Fibroblast of skin of left quadriceps (primary cell): Measurements from ENCODE around the gene SUN5.

Experiments used
- DNase-seq, 2 experiments: peaks; one replicate each; pipeline ENCODE4 v3.0.0-alpha.2; 2013; ENCODE audit warnings: low read depth in 2 of 2

Gene SUN5

DNA sequence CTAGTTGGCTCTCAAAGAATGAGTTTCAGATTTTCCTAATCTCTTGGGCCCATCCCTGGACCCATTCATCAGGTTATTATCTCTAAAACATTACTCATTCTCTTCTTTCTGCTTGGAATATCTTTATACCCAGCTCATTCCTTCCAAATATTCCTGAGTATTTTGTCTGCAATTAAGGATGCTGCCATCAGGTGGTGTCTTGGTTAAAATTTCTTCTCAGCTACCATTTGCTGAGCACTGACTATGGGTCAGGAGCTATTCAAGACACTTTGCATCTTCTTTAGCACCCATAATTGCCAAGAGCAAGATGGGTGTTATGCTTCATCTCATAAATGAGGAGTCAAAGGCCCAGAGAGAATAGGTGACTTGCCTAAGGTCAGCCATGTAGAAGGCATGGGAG is 8.4 kb downstream of the SUN5 start:
- no peak for DNase-seq

DNA sequence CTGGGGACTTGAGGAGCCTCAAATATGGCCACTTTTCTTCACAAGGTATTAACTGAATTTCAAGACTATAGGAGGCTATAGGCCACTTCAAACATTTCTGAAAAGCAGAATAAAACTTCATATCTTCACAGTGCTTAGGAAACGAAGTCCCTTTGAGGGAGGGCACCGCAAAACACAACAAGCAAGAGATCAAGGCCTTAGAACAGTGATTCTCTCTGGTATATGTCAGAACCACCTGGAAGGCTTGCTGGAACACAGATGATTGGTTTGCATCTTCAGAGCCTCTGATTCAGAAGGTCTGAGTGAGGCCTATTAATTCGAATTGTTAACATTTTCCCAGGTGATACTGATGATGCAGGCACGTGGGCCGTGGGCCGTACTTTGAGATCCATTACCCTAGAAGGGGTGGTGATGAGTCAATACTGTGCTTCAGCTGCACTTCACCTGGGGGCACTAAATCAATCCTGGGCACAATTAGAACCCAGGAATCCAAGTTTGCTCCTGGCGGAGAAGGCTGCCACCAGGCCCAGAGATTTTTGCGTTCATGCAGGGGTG is 10.7 kb downstream of the SUN5 start:
- no peak for DNase-seq

DNA sequence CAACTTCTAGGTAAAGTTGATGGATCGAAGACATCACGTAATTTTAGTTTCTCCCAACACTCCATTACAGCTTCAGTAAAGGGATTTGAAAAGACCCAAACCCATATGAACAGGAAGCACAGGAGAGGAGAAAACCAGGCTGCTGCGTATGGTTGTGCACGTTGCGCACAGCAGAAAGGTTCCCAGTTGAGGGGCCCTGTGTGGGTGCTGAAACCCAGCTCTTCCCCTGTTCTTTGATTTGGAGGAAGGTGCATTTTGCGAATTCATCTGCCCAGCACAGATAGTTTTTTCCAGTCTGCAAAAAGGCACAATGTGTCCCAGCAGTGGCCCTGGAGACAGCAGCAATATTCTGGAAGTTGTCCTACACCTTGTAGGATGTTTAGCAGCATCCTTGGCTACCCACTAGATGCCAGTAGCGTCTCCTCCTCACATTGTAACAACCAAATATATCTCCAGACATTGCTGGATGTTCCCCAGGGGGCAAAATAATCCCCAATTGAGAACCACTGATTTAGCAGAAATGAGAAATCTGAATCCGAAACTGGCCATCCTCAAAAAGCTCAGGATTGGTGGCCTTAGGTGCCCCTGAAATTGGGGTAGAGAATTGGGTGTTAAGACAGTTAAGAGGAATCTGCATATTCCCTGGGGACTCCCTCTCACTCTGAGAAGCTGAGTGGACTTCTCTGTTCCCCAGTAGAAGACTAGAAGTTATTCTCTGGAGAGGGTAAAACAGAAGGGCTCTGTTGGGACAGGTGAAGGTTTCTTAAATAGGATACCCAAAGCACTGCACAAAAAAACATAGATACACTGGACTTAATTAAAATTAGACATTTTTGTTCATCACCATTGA is 12.2 kb downstream of the SUN5 start:
- DNase-seq = no peak

DNA sequence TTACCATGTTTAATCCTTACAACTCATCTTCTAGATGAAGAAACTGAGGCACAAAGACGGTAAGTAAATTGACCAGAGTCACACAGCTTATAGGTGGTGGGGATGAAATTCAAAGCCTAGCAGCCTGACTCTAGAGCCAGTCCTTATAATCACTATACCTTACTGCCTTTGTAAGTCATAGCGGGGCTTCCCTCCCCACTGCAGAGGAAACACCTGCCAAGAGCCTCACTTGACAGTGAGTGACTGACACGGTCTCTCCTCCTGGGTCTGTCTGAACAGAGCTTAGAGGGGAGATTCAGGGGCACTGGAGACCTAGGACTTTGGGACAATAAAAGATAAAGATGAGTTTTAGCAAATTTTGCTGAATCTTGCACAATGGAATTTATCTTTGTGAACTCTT is 12.8 kb downstream of the SUN5 start:
- DNase-seq = no peak

DNA sequence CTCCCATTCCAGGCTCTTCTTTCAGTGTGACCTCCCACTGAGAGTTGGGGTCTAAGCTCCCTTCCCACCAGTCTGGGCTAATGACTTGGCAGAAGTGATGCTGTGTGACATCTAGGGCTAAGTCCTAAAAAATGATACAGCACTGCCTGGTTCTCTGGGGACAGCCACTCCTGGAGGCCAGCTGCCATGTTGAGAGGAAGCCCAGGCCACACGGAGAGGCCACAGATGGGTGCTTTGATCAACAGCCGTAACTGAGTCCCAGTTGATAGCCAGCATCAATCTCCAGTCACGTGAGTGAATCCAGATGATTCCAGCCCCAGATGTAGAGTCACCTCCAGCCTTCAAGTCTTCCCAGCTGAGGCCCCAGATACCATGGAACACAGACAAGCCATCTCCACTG is 13.8 kb downstream of the SUN5 start:
- DNase-seq = no peak

DNA sequence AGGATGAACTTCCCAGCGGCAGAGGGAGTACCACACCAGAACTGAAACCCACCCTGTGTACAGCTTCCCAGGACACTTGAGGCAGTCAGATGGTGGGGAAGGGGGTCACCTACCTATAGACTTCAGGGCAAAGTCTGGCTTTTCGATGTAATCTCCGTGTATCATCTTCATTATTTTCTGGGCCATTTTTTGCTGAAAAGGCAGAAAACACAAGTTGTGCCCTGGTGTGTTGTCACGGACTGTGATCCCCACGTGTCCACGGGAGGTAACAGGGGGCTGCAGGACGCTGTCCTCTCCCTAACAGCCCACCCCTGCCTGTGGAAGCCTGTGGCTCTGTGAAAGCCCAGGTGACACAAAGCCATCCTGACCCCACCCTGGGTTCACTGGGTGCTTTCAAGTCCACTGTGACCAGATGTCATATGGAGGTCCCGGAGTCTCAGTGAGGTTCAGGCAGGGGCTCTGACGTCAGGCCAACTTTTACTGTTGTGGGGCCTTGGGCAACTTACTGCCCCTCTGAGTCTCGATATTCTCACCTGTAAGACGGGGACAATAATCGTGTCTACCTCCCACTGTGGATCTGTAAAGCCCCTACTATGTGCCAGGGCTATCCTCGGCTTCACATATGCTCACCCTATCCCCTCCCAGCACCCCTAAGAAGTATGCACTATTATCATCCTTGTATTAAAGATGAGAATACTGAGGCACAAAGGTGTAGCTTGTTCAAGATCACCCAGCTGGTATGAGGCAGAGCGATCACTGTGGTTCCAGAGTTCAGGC is 14.5 kb downstream of the SUN5 start:
- DNase-seq = no peak

DNA sequence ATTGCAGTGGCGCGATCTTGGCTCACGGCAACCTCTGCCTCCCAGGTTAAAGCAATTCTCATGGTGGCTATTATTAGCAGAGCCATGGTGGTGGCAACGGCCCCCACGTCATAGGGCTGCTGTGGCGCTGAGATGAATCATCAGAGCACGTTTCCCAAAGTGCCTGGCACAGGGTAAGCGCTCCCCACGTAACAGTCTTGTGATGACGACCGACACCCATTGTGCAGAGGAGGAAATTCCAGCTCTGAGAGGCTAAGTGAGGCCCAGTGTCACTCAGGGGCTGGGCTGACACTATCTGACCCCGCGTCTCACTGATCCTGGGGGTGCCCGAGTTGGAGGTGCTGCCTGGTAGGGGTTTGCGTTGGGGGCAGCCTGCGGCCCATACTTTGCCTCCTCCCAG is 16.2 kb downstream of the SUN5 start:
- no peak for DNase-seq

DNA sequence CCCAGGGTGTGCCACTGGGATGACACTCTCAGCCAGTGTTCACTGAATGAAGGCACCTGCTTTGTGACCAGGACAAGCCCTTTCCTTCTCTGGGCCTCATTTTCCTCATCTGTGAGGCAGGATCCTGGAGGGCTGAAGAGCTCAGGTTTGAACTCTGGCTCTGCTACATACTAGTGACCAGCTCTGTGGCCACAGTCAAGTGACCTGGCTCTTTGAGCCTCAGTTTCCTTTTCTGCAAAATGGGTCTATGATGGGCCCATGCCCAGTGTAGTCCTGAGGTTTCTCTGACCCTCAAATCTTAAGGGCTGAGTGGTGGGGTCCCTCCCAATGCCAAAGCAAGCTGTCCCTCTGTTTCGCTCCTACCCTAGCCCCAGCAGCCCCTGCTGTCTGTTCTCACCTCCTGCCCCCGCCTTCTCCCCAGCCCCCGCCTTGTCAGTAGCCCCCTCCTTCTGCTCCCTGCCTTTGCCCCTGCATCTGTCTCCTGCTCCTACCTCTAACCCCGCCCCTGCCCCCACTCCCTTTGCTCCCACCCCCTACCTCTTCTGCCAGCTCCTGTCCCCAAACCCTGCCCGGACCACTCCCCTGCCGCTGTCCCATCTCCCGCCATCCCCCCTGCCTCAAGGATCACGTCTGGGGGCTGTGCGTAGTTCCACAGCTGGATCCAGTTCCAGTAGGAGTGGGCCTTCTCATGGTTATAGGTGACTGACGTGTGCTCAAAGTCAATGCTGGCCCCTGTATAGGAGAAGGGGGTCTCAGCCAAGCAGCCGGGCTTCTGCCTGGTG is 17.0 kb downstream of the SUN5 start:
- no peak for DNase-seq

DNA sequence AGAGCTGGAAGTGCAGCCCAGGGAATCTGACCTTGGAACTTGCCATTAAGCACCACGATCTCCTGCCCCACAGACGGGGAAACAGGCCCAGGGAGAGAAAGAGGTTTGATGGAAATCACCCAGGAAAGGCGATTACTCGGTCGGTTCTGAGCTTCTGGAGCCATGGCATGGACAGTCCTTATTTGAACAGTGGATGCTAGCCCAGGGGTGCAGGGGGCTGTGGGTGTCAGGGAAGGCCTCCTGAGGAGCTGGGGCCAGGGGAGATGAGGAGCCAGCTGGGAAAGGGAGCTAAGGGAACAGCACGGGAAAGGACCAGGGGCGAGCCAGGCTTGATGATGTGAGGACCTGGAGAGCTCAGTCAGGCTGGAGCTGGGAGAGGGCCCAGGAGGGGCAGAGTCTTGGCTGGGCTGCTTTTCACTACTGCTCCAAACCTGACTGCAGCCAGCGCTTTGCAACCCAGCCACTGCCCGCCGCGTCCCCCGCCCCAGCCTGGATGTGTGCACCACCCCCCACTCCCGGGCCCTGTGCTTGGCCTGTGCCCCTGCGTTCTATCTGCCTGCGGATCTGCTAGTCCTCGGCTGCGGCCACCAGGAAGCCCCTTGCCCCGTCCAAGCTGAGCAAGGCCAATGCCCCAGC is 17.8 kb downstream of the SUN5 start:
- no peak for DNase-seq

DNA sequence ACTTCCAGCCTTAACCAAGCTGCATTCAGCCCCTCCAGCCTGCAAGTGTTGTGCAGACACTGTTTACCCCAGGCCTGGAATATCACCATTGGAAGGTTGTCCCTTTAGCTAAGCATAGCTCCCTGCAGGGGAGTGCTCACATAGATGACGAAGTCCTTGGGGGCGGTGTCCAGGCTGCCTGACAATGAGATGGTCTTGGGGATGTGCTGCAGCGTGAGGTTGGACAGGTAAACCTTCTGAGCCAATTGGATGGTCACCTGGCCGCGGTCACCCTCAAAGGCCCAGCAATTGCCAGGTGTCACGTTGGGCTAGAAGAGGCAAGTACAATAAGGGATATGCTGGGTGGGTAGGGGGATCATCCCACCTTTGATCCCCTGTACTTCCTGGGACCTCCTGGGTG is 18.6 kb downstream of the SUN5 start:
- no peak for DNase-seq

DNA sequence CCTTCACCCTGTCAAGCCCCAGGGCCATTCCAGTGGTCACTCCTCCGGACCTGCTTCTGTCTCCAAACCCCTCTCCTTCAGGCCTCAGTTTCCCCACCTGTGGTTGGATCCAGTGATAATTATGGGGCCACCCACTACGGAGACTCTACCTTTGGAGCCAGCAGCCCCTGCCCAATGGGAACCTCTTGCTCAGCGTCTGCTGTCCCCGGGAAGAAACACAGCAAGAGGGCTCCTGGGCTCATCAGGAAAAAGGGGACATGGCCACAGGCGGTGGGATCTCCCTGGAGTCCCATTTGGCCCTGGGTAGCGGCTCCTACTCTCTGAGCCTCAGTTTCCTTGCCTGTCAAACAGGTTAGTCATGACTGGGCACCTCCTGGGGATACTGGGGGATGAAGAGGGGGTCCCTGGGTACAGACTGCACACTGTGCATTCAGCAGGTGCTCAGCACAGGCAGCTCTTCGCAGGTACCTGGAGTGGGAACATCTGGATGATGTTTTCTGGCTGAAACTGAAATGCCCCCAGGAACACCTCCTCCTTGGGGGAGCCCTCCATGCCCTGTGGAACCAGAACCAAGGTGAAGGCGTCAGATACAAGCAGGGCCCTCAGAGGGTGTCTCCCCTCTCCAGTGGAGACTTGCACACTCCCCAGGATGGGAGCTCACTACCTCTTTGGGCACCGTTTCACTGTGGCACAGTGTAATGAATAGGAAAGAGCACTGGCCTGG is 19.4 kb downstream of the SUN5 start:
- no peak for DNase-seq

DNA sequence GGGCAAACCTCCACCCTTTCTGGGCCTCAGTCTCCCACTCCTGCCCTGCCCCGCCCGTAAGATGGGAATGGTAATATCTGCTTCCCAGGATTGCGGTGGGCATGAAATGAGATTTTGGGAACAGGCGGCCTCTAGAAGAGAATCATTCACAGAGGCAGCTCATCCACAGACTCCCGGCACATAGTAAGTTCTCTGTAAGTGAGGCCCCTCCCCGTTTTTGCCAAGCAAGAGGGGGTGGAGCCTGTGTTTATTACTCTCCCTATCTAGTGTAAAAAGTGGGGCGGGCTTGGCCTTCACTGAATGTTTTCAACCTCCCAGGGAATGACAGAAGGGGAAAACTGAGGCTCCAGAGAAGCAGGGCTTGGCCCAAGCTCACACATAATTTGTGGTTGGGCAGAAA is 20.0 kb downstream of the SUN5 start:
- no peak for DNase-seq

DNA sequence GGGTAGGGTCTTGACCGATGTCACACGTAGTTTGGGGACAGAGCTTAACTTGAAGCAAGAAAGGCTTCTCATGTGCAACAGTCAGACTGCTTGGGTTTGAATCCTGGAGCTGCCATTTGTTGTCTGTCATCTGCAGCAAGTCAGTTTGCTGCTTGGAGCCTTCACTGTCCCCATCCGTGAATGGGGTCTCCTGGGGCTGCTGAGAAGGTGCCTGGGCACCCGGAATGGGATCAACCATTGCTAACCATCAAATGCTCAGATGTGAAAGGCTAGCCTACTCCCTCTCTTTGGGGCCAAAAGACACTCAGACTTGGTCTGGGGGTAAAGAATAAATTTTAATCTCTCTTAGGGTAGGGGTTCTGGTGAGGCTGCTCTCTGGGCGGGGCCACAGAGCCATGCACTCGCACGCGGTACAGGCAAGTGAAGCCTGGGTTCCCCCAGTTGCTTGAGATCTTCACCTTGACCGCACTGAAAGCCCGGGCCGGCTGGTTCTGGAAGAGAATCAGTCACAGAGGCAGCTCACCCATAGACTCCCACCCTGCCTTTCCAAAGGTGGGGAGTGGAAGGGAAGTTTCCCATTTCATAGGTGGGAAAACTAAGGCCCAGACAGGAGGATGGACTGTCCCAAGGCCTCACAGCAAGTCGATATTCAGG is 20.6 kb downstream of the SUN5 start:
- DNase-seq = no peak

DNA sequence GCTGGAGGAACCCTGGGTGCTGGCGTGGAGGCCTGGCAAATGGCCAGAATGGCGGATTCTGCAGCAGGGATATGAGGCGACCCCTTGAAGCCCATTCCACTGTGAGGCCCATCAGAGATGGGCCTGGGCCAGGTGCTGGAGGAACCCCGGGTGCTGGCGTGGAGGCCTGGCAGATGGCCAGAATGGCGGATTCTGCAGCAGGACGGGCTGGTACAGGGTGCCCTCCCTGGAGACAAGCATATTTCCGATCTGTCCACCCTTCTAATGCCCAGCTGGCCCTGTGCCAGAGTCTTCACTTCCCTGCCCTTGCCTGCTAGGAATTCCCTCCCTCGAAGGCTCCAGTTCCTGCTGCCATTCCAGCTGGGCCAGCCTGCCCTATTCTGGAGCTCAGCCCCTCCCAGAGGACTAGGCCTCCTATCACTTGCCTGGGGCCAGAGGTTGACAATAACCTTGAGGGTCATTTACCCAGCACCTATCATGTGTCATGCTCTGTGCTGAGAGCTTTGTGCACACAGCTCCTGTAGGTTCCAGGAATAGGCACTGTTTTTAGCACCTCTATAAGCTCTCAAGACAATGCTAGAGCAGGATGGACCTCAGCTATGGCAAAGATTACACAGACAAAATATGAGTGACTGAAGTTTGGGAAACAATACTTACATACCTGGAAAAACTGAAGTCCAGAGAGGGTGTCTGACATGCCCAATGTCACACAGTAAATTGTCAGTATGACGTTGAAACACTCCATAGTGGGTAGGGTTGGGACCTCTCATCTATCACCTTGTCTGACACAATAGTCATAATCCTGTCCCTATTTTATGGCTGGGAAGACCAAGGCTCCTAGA is 21.4 kb downstream of the SUN5 start:
- no peak for DNase-seq

DNA sequence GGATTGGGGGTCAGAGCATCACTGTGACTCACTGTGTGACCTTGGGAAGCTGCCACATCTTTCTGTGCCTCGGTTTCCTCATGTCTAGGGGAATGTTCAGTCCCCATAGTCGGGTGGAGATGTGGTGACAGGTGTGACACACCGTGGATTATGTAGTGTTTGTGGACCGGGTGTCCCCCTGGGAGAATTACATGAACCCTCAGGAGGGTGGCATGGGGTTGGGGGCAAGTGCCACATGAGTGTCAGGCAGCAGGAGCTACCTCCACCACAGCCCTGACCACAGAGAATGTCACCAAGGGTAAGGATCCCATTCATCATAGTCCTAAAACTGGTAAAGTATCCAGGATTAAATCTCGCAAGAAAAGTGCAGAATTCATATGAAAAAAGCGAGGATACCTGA is 23.2 kb downstream of the SUN5 start:
- DNase-seq = no peak

DNA sequence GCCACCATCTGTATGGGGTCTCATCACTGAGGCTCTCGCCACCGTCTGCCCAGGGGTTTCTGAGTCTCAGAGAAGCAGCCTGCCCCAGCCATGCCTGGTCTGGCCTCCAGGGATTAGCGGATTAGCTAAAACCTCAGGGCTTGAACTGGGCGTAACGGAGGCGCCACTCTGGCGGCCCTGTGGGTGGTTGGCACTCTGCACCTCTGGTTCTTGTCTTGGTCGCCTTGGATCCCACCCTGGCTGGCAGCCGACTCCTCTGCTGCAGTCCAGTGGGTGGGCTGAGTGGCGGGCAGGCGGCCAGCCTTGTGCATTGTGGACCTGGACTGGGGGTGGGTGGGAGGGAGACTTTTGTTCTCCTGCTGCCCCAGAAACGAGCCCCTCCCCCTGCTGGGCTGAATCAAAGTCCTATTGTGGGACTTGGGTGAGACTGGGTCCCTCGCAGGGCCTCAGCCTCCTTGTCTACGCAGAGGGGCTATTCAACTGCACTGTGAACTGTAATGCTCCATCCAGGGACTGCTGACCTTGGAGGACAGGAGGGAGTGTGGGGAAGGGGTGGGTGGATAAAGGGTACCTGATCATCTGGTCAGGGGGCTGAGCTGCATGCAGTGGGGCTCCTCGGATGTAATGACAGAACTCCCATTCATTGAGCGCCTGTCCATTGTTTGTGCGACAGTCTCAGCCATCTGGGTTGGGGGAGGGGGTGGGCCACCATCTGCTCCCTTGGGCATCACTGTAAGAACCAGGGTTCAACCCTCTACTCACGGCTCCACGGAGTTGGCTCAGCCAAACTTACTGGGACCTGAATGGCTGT is 23.9 kb downstream of the SUN5 start:
- no peak for DNase-seq

DNA sequence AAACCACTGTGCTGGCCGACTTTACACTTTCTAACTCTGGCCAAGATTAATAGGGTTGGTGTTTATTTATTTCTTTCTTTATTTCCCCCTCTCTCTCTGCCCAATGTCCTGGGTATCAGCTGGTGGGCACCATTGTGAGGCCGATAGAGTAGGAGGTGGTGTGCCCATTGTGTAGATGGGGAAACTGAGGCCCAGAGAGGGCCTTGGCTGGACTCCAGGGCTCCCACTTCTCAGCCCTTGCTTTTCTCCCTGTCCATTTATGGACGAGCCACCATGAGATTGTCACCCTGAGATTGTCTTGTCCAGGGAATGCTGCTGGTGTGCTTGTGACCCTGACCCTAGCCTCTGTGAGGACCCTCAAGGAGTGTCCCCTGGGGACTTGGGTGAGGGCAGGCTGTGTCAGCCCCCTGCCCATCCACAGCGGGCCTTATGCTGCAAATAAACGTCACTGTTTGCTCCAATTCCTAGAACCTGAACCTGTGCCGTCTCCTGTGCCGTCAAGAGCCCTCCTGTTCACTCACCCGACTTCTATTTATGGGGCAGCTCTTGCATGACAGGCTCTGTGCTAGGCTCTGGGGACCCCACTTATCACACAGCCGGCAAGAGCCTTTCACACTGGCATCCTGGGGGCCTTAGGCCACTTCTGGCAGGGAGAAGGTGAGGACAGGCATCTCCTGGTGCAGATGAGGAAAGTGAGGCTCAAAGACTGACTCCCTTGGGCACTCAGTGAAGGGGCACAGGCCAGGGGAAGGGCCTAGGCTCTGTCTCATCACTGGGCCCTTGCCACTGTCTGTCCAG is 24.8 kb downstream of the SUN5 start:
- DNase-seq = no peak

DNA sequence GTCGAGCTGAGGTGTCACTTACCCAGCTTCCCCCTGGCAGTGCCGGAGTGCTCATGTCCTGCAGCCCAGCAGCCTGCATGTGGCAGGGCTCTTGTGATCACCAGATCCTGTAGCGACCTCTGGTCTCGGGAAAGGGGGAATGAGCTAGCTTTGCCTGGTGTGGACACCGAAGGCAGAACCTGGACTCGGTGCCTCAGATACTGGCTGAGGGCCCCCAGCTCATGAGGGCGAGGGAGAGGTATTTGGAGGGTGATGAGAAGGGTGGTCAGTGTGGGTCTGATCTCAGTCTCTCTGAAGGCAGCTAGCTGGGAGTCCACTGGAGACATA is 26.3 kb downstream of the SUN5 start:
- no peak for DNase-seq
